ENCODE results near the gene SLC25A21.

SLC25A21 gene

DNA sequence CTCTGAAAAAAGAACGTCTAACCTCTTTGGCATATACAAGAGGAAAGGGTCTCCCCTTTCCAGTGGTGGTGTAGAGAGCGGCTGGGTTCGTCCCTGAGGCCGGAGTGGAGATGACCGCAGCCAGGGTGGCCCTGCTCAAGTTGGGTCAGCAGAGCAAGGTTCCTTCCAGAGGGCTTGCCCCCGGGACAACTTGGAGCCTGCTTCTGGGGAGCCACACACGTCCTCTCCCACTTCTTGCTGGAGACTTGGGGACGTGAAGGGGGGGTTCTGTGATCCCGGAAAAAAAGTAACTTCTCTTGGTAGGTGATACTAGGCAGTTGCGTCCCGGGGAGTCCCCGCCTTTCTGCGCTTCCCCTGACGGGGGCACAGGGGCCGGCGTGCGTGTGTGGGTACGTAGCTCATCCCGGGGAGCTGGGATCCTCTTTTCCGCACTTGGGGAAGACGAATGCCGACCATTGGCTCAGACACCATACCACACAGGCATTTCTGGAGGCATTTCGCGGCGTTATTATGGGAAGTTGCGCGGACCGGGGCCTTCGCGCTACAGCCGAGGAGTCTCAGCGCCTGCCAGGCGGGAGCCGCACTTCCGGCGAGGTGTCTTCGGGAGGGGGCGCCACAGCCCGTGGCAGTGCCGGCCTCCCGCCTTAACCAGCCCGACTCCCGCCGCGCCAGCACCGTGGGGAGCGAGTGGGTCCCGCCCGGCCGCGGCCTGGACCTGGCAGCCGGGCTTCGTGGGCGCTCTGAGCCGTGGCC, 525.6 kb downstream of the SLC25A21 start:
- peak; percentile 59 for DNase-seq

DNA sequence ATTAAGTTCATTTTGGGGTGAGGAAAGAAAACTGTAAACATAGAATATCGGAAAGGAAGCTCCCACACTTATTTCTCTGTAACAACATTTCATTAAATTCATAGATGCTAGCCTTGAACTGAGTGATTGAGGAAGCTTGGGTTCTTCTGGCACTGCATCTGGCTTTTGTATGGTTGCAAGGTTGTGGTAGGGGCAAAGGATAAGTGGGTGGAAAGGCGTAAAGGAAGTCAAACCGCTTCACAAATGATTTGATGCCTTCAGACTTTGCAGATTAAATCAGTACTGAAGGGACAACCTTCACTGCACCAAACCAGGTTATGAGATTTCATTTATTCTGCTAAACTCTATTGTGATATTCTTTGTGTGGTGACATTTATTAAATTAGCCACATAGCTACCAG, 538.8 kb downstream of the SLC25A21 start:
- DNase-seq, result no peak
